Measurements from ENCODE around the gene SLC34A1.

The SLC34A1 gene

GRCh38 chr5:177437623-177438022, 53.4 kb downstream of the SLC34A1 start:
- CTCF ChIA-PET = interaction anchor here (0.9 to 21.1 kb wide), 10 partner anchors 9 to 325 kb away, joined by 3 to 412 read pairs (median 7); partner anchors contain the start of gene PRR7
- POLR2A ChIA-PET = no interaction called here
- no peak for DNase-seq (ENCODE audit: low read depth, low spot score)
- TF ChIP-seq CTCF (IDR thresholded peaks at IDR 0.05; ENCODE audit: insufficient read depth, low read length, missing control alignments) = no peak
- H3K4me3 ChIP-seq (ENCODE audit: low read depth, low read length) = no peak overlapping the region

GRCh38 chr5:177438468-177438867, 54.2 kb downstream of the SLC34A1 start:
- no peak for TF ChIP-seq CTCF (IDR thresholded peaks at IDR 0.05; ENCODE audit: insufficient read depth, low read length, missing control alignments)
- ChIA-PET CTCF (interaction anchor here (0.8 to 21.1 kb wide), 7 partner anchors 12 to 325 kb away, joined by 3 to 412 read pairs (median 6); partner anchors contain the start of gene GRK6), POLR2A (interaction anchor here (0.6 kb wide), 1 partner anchor 19 kb away, joined by 3 read pairs; no protein-coding TSS in a partner anchor)
- H3K4me3 ChIP-seq (ENCODE audit: low read depth, low read length) = no peak overlapping the region
- no peak for DNase-seq (ENCODE audit: low read depth, low spot score)

GRCh38 chr5:177439518-177440053, 55.4 kb downstream of the SLC34A1 start:
- DNase-seq (ENCODE audit: low read depth, low spot score) = no peak
- CTCF ChIA-PET = interaction anchor here (0.7 to 21.1 kb wide), 10 partner anchors 12 to 326 kb away, joined by 3 to 412 read pairs (median 4); partner anchors contain the start of gene GRK6
- TF ChIP-seq CTCF (IDR thresholded peaks at IDR 0.05; ENCODE audit: insufficient read depth, low read length, missing control alignments) = no peak
- POLR2A ChIA-PET = interaction anchor here (0.6 to 0.9 kb wide), 3 partner anchors 8 to 58 kb away, joined by 3 to 4 read pairs (median 4); partner anchors contain the start of gene PDLIM7
- H3K4me3 ChIP-seq (ENCODE audit: low read depth, low read length) = no peak overlapping the region

- no peak overlapping the region for H3K4me3 ChIP-seq (ENCODE audit: low read depth, low read length)
- POLR2A ChIA-PET = interaction anchor here (0.9 kb wide), 1 partner anchor 10 kb away, joined by 4 read pairs; no protein-coding TSS in a partner anchor
- no peak for TF ChIP-seq CTCF (IDR thresholded peaks at IDR 0.05; ENCODE audit: insufficient read depth, low read length, missing control alignments)
- CTCF ChIA-PET = interaction anchor here (0.7 to 21.1 kb wide), 7 partner anchors 9 to 72 kb away, joined by 3 to 412 read pairs (median 6); partner anchors contain the start of genes F12 and PFN3
- DNase-seq (ENCODE audit: low read depth, low spot score) = no peak
Measured at GRCh38 chr5:177440211-177440989, 56.2 kb downstream of the SLC34A1 start.

- POLR2A ChIA-PET = no interaction called here
- CTCF ChIA-PET = interaction anchor here (0.7 to 21.1 kb wide), 9 partner anchors 10 to 72 kb away, joined by 3 to 412 read pairs (median 6); partner anchors contain the start of genes F12 and PFN3
- TF ChIP-seq CTCF (IDR thresholded peaks at IDR 0.05; ENCODE audit: insufficient read depth, low read length, missing control alignments) = no peak
- no peak for DNase-seq (ENCODE audit: low read depth, low spot score)
- H3K4me3 ChIP-seq (ENCODE audit: low read depth, low read length) = no peak overlapping the region
Measured at GRCh38 chr5:177440990-177441780, 57.0 kb downstream of the SLC34A1 start.
